NCI-H1092 treated with DMSO at 0.1 percent for 48 hours (cell line): ENCODE results near the gene C3orf22.

ENCODE experiments used
- DNase-seq: peaks from one replicate; lab custom pipeline; 2025; lab: John Stamatoyannopoulos, UW

C3orf22 gene

DNA sequence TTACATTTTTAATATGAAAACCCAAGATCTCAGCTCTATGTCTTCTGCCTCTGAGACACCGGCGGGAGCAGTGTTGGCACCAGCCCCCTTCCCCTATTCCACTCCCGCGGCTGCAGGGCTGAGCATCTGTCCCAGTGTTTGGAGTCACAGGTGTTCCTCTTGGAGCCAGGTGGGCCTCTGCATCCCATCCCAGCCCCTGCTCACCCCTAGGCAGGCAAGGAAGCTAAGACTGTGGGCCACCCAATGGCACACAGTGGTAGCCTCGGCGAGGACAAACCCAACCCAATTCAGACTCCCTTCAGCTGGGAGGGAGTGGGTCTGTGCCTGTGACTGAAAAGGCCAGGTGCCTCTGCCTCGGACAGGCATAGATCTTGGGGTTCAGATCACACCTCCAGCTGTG, 31.7 kb downstream of the C3orf22 start:
- no peak for DNase-seq

DNA sequence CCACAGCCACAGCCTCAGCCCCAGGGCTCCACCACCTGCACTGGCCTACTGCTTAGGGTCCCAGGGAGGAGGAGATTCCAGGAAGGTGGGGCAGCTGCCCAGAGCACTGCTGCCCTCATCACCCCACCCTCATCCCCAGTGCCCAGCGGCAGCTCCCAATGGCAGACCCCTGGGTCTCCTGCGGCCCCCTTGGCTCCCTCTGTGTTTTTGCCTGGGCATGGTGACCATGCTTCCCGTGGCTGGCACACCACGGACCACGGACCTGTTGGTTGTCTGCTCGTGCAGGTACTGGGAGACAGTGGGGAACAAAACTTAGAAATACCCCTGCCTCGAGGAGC, 32.1 kb downstream of the C3orf22 start:
- DNase-seq: no peak

DNA sequence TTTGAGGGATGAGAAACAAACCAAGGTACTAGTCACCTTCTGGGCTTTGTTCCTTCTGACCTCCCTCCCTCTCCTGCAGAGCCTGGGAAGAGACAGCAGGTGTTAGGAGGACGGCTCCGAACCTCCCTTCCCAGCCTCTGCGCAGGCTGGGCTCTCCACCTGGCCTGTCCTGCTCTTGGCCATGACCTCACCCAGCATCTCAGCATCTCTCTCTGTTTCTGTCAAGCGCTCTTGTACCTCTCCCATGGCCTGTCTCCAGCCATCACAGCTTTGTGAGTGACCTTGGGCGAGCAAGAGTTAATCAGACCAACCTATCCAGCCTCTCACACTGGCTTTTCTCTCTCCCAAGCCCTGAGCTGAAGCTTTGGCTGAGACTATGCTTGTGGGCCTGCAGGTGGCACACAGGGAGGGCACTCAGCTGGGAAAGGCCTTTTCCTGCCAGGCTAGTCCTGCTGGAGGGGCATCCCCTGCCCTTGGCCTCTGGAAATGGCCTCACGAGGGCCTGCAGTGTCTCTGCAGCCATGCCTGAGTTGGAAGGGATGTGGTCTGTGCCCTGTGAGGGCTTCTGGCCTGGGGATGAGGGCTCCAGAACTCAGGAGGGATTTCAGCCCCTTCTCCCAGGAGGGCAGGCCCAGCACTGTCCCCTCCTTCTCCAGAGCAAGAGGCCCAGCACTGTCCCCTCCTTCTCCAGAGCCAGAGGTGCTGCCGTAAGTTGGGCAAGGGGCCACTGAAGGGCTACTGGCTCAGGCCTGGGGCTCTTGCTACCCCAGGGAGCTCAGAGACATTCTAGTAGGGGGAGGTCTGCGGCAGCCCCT, 32.7 kb downstream of the C3orf22 start:
- no peak for DNase-seq

DNA sequence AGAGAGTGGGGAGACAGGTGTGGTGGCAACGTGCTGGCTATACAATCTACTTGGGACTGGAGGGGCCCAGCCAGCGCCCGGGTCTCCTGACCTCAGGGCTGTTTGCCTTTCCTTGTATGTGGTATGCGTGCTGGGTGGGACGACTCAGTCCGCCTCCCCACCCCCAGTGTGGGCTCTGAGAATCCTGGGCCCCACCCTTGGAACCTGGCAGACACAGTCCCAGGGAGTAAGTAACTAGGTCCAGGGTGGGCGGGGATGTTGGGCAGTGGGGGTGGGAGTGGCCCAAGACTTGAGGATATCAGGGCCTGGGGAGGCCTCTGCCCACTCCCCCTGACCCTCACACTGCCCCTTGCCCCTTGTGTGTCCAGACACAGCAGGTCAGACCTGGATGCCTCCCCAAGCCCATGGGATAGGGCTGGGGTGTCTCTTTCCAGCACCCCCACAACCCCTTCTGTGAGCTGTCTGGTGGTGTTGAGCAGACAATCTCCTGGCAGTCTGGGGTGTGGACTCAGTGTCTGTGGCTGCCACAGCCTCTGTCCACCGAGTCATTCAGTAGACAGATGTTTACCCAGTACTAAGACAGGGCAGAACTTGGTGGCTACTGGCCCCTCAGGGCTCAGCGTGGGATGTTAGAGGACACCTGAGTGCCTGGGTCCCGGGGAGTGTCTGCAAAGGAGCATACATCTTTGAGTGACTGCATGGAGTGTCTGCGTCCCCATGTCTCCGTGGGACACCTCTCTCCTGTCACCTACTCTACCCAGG, 33.5 kb downstream of the C3orf22 start:
- no peak for DNase-seq

DNA sequence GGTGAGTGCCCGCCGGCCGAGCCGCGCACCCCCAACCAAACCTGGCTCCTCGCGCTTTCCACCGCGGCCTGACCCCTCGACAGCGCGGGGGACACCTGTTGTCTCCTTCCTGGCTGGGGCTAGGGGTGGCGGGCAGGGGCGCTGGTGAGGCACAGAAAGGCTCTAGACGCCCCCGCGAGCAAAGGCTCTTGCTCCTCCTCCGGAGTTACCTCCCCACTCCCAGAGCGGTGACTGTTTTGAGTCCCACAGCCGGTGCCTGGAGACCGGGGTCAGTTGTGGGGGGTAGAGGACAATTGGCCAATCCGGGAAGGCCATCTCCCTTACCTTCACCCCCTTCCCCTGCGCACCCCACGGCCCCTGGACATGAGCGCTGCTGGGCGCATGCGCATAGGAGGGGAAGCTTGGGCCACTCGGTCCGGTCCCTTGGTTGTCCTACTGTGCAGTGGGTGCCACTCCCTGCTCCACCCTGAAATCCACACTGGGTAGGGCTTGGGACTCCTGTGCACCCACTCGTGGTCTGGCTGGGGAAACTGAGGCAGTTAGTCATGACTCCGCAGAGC, 34.2 kb downstream of the C3orf22 start:
- DNase-seq: no peak

DNA sequence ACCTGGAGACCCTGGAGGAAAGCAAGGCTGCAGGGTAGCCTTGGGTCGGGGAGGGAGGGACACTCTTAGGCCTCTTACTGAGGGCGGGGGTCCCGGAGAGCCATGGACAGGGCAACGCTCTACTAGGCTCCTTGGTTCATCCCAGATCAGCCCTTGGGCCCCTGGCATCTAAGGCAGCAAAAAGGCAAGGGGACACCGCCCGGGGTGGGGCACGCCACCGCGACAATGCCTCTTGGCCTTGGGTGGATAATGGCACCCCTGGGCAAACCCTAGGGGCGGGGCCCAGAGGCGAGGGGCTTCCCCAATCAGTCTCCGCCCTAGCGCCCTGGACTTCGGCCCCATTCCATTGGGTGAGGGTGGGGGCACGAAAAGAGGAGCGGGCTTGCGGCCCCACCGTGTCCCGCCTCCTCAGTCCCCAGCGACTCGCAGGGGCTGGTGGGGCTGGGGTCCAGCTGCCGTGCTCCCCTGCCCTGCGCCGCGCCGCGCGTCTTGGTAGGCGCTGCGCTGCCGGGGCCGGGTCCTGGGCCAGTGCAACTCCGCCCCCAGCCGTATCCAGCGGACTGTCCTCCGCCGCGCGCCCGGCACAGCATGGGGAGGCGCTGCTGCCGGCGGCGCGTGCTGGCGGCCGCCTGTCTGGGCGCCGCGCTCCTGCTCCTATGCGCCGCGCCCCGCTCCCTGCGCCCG, 34.8 kb downstream of the C3orf22 start, which contains the start of gene CHST13:
CHST13 (plus strand) TSS at position 411 of the 684 bp plus-strand sequence; CDS start at position 589, 178 bp downstream.
- DNase-seq: peak; percentile 24

DNA sequence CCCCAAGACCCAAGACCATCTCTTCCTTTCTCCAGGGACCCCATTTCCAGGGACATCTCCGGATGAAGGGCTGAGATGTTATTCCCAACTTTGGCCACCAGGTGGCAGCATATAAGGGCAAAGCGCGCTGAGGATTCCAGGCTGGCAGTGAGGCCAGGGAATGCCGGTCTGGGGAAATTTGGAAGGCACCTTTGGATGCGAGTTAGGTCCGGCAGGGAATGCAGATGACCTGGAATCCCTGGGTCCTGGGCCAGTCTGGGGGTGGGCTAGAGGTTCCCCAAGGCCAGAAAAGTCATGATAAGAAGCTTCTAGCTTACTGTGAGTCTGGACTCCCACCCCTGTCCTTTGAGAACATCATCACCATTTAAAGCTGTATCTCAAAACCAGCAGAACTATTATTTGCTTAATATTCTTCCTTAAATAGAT, 36.4 kb downstream of the C3orf22 start:
- DNase-seq: peak; percentile 35

DNA sequence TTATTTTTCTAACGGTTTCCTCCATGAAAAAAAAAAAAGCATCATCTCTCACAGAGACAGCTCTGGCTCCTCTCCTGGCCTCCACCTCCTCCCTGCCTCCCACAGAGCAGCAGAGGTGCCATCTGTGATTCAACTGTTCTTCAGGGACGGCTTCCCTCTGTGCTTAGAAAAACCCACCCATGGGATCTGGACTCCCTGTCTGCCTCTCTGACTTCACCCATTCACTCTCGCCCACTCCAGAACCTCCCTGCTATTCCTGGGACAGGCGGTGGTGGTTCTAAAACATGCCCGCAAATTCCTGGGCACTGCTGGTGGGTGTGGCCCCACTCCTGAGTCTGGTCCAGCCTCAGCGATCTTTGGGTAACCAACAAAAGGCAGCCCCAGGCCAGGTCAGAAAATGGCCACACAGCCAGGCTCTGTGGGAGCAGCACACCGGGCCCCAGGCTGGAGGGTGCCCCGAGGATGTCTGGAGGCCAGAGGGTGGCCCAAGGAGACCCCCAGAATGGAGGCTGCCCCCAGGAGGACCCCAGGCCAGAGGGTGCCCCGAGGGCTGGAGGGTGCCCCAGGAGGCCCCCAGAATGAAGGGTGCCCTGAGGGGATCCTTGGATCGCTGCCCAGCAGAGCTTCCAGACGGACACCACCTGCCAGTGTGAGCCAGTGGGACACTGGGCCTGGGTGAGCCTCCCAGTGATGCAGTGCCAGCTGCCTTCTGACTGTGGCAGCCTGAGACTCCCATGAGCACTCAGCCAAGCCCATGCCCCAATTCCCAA, 37.4 kb downstream of the C3orf22 start:
- no peak for DNase-seq

DNA sequence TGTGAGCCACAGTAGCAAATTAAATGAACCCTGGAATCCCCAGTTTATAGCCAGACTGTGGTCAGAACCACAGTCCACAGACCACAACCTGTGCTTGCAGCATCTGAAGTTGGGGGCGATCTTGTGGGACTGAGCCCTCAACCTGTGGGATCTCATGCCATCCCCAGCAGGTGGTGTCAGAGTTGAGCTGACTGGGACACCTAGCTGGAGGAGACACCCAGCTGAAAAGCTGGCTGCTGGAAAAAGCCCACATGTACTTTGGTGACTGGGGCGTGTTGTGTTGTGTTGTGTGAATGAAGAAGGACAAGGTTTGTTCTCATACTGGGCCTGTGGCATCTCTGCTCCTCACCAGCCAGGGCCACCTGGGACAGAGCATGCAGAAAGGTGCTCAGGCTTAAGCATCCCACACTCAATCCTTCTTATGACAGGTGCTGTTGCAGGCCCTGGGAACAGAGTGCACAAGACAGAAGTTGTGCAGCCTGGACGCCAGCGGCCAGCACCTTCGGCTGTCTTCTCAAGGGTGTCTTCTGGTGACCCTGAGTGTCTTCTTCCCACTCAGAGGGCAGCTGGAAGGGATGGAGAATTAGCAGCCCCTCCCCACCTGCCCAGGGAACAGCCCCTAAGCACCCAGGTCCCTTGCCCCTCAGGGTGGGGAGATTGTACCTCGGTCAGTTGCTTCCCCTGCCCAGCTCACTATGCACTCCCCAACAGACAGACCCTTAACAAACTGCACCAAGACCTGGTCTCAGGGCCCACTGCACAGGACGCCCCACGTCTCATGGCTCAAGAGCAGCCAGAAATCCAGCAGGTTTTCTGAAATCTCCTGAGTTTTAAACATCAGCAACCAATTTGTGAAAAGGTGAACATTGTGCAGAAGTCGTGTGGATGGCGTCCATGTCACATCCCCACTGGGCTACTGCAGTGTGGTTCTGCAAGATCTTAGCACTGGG, 39.0 kb downstream of the C3orf22 start:
- DNase-seq: no peak

DNA sequence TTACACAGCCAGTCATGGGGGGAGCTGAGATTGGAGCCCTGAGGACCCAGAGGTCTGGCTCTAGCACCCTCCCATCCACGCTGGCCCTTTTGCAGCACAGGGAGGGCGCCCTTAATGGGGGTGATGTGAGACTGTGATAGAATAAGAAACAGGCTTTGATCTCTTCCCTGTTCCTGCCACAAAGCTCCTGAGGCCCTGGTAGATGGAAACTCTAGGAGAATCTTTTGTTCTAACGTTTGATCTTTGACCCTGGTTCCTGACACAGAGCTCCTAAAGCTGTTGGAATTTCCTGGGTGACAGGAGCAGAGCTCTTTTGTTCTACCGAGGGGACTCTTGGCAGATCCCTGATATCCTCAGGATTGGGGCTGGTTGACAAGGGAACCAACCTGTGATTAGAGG, 40.0 kb downstream of the C3orf22 start:
- DNase-seq: no peak

DNA sequence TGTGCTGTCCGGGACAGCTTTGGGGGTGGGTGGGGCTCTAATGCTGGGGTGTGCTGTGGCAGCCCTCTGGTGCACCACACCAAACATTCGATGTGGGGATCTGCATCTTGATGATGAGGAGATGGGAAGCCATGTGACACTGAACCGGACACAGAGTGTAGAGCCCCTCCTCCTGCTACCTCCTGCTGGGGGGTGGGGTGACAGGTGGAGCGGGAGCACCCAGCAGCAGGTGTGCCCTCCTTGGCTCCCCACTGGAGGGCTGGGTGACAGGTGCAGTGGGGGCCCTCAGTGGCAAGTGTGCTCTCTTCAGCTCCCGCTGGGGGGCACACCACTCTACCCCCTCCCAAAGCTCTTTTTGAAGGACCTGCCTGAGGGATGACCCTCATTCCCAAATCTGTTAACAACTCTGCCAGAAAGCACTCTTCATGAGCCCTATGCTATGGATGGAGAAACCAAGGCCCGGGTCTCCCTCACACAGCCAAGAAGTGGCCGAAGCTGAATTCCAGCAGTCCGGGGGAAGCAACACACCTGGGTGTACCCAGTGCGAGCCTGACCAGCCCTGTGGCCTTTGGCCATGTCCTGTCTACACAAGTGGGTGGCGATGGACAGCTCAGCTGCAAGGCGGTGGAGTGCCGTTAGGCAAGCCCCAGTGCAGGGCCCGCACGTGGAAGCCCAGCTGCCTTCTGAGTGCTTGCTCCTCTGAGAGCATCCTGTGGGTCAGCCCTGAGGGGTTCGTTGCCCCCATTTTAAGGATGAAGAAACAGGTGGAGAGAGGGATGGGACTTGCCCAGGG, 40.5 kb downstream of the C3orf22 start:
- no peak for DNase-seq

DNA sequence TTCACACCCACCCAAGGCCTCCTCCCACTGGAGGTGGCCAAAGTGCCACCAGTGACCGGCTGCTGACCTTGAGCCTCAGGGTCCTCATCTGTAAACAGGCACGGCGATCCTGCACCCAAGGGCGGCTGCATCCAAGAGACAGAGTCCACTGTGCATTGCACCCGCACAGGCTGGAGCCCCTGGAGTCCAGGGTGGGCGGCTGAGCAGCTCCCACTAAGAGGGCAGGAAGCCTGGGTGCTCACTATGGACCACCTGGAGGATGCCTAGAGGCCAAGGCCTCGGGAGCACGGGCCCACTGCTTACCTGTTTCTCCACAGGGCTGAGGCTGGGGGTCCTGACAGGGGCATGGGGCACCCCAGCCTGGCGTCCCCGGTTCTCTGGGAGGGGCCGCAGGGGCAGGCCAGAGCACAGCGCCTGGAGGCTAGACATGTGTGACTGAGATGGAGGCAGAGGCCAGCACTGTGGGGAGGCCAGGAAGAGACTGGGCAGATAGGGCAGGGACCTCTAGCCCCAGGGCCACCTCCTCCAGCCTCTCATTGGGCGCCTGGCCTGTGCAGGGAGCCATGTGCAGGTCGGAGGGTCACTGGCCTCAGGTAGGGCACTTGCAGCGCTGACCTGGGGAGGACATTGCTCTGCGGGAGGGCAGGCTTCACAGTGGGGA, 41.3 kb downstream of the C3orf22 start, which contains the start of gene UROC1:
UROC1 (minus strand) TSS at position 483 of the 661 bp plus-strand sequence; CDS start at position 429, 54 bp downstream.
- no peak for DNase-seq

DNA sequence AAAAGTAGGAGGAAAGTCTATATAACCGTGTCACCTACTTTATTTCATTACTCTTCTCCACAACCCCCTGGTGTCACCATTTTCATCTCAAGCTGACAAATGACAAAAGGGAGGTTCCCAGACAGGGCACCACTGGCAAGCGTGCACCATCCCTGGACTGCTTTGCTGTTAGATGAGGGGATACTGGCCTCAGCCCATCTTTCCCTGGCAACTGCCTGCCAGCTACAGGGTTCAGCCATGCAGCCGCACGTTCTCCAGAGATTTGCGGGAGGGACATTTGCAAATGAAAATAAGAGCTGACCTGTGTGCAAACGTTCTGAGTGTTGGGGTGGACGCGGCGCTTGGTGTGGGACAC, 41.8 kb downstream of the C3orf22 start:
- DNase-seq: no peak

DNA sequence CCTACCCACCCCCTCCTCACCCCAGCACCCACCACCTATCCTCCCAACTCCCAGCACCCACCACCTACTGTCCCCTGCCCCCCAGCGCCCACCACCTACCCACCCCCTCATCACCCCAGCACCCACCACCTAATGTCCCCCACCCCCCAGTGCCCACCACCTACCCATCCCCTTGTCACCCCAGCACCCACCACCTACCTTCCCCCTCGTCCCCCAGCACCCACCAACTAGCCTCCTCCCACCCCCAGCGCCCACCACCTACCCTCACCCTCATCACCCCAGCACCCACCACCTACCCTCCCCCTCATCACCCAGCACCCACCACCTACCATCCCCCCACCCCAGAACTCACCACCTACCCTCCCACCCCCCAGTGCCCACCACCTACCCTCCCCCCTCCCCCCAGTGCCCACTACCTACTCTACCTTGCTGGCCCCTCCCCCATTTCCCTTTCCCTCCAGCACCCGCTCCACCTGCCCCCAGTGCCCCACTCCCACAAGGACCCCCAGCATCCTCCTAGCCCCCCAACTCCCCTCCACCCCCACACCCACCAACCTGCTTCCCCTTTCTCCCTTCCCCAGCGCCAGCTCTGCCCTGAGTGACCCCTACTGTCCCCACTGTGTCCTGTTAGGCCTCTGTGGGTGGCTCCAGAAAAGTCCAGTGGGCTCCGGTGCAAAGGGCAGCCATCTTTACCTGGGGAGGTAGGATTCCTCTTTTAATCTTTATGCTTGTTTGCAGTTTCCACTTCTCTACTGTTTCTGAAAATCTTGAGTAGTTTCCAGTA, 42.4 kb downstream of the C3orf22 start:
- no peak for DNase-seq

DNA sequence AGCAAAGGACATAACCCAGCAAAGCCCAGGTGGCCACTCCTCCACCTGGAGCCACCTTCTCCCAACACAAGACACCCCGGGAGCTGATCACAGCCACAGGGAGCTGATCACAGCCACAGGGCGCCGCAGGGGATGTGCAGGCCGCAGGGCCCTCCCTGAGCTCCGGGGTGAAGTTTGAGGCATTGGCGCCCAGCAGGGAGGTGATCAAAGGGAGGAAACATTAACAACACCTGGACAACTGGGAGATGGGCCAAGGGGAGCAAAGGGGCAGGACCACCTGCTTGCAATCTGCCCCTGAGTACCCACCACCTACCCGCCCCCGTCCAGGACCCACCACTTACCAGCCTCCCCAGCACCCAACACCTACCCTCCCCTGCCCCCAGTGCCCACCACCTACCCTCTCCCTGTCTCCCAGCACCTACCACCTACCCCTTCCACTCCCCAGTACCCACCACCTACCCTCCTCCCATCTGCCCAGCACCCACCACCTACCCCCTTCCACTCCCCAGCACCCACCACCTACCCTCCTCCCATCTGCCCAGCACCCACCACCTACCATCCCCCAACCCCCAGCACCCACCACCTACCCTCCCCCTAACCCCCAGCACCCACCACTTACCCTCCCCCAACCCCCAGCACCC, 43.5 kb downstream of the C3orf22 start:
- DNase-seq: peak; percentile 52

DNA sequence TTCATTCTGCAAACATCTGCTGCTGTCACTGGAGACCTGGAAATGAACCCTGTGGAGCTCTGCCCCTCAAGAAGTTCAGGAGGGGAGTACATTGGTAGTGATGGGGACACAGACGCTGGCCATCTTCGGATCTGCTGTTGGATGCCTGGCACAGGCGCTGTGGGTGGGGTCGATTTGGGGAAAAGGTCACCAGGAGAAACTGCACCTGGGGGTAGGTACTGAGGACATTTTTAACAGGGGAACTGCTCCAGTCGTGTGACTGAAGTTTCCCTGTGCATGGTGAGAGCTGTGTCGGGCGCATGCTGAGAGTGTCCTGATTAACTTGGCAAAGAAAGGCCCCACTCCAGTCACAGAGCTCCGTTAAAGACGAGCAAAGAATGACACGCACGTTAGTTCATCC, 44.6 kb downstream of the C3orf22 start:
- no peak for DNase-seq

DNA sequence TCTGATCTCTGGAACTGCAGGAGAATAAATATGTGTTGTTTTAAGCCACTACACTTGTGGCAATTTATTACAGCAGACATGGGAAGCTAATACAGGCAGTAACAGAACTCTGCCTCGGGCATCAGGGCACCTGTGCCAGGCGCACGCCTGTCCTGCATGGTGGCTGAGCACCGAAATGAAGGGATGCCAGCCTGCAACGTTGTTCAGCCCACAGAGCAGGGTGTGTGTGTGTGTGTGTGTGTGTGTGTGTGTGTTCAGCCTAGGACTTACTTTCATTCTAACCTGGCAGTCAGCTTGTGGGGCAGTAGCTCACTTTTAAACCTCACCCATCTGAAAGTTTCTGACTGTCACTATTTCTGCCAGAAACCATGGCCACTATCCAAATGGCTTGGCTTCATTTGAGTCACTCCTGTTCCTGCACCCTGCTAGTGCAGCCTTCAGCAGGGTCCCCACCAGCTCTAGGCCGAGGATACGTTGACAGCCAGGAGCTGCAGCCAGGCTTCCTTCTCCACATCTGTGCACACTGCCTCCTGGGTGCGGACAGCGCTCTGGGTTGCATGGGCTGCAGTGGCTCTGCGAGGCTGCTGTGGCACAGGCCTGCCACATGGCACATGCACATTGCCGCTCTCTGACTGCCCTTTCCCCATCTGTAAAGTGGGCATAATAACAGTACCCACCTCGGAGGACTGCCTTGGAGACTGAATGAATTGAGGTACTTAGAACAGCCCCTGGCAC, 45.6 kb downstream of the C3orf22 start:
- no peak for DNase-seq
